Erythroblast (primary cell): ENCODE results near the gene KCNQ2.
"Not testable (repeated sequence)": the region's sequence is repeated elsewhere in the genome, so short reads cannot be mapped to it uniquely, and the experiment has no call there.

Source experiments
- GATA1 ChIP-seq: IDR thresholded peaks from 2 replicates; pipeline ENCODE4 v1.6.1; 2011; ENCODE audit warnings: low read depth, mild to moderate bottlenecking, control low read depth, low read length, moderate library complexity
- POLR2A ChIP-seq: IDR thresholded peaks from 2 replicates; pipeline ENCODE4 v1.6.1; 2011; ENCODE audit warnings: mild to moderate bottlenecking, low read length

GRCh38 chr20:63379872-63380271 lies 92.6 kb downstream of the KCNQ2 start:
- TF ChIP-seq POLR2A, GATA1: not testable (repeated sequence)
